ENCODE results near the gene SLC35B2.

The SLC35B2 gene

DNA sequence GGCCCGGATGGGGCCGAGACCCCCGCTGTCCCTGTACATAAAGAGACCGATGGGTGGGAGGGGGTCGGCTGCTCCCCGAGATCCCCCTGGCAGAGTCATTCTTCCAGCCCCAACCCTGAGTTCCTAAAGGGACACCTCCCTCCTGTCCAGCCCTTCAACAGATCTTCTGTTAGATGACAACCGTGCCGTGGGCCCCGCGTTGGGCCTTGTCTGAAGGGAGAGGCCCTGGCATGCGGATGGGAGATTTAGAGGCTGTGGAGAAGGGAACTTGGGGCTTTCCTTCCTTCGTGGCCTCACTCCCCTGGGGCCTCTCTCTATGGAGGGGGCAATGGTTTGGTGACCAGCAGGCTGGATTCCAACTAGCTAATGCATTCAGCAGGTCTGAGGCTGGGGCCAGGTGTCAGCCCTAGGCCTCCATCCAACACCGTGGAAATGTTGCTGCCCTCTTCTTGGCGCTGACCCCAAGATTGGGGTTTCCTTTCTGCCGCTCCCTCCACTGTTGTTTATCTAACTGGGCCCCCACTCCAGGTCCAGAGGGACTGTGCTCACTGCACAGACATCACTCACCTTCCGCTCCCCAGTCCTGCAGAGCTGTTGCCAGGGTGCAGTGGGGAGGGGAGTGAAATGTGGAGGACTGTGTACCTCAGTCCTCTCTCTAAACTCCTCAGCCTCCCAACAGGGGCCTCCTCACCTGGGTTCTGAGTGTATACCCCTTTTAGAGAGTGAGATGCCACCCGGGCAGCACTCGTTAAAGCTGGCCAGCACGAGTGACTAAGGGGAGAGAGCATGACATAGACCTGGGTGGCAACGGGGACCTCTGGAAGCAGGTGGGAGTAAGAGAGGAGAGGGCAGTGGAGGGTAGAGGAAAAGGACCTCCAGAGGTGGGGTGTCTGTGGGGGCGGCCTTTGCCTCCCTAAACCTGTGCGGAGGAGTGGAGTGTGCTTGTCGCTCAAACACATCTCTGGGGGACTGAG, 19.6 kb upstream of the SLC35B2 start:
- in situ Hi-C loops (cut with HindIII; ENCODE audit: low sequenced_read_pairs) = no loop called here
- TF ChIP-seq, protein P1, sequence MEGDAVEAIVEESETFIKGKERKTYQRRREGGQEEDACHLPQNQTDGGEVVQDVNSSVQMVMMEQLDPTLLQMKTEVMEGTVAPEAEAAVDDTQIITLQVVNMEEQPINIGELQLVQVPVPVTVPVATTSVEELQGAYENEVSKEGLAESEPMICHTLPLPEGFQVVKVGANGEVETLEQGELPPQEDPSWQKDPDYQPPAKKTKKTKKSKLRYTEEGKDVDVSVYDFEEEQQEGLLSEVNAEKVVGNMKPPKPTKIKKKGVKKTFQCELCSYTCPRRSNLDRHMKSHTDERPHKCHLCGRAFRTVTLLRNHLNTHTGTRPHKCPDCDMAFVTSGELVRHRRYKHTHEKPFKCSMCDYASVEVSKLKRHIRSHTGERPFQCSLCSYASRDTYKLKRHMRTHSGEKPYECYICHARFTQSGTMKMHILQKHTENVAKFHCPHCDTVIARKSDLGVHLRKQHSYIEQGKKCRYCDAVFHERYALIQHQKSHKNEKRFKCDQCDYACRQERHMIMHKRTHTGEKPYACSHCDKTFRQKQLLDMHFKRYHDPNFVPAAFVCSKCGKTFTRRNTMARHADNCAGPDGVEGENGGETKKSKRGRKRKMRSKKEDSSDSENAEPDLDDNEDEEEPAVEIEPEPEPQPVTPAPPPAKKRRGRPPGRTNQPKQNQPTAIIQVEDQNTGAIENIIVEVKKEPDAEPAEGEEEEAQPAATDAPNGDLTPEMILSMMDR (IDR thresholded peaks at IDR 0.05; ENCODE audit: low read depth, low read length) = no peak
- DNase-seq (ENCODE audit: low read depth, low spot score) = no peak
- H3K4me3 ChIP-seq (ENCODE audit: low read depth, low read length) = no peak overlapping the region

- DNase-seq (ENCODE audit: low read depth, low spot score) = no peak
- TF ChIP-seq, protein P1 (IDR thresholded peaks at IDR 0.05; ENCODE audit: low read depth, low read length) = no peak
- in situ Hi-C loops (cut with HindIII; ENCODE audit: low sequenced_read_pairs) = no loop called here
- no peak overlapping the region for H3K4me3 ChIP-seq (ENCODE audit: low read depth, low read length)
Observed at GRCh38 chr6:44275749-44276648, 18.7 kb upstream of the SLC35B2 start.

DNA sequence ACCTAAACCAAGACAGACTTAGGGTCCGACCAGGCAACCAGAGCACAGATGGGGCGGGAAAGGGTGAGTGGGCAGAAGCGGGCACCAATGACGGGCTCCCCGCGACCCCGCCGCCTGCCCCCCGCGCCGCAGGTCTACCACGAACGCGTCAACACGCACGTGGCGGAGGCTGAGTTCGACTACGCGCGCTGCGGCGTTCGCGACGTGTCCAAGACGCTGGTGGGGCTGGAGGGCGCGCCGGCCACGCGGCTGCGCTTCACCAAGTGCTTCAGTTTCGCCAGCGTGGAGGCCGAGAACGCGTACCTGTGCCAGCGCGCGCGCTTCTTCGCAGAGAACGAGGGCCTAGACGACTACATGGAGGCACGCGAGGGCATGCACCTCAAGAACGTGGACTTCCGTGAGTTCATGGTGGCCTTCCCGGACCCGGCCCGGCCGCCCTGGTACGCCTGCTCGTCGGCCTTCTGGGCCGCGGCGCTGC, 18.0 kb upstream of the SLC35B2 start:
- DNase-seq (ENCODE audit: low read depth, low spot score) = no peak
- H3K4me3 ChIP-seq (ENCODE audit: low read depth, low read length) = no peak overlapping the region
- in situ Hi-C loops (cut with HindIII; ENCODE audit: low sequenced_read_pairs) = no loop called here
- TF ChIP-seq, protein P1 (IDR thresholded peaks at IDR 0.05; ENCODE audit: low read depth, low read length) = no peak

GRCh38 chr6:44273617-44274016, 16.3 kb upstream of the SLC35B2 start:
- TF ChIP-seq, protein P1 (IDR thresholded peaks at IDR 0.05; ENCODE audit: low read depth, low read length) = no peak
- no peak overlapping the region for H3K4me3 ChIP-seq (ENCODE audit: low read depth, low read length)
- DNase-seq (ENCODE audit: low read depth, low spot score) = no peak
- in situ Hi-C loops (cut with HindIII; ENCODE audit: low sequenced_read_pairs) = no loop called here

DNA sequence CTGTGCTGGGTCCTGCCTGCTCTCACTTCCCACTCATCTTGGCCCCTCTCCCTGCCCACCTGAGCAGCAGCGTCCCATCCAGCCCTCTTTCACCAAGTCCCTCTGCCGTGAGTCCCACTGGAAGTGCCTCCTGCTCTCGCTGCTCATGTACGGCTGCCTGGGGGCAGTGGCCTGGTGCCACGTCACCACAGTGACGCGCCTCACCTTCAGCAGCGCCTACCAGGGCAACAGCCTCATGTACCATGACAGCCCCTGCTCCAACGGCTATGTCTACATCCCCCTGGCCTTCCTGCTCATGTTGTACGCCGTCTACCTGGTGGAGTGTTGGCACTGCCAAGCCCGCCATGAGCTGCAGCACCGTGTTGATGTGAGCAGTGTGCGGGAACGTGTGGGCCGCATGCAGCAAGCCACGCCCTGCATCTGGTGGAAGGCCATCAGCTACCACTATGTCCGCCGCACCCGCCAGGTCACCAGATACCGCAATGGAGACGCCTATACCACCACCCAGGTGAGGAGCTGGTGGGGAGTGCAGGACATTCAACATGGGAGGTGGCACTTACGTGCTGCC, 15.8 kb upstream of the SLC35B2 start:
- DNase-seq (ENCODE audit: low read depth, low spot score) = no peak
- in situ Hi-C loops (cut with HindIII; ENCODE audit: low sequenced_read_pairs) = no loop called here
- TF ChIP-seq, protein P1 (IDR thresholded peaks at IDR 0.05; ENCODE audit: low read depth, low read length) = no peak
- no peak overlapping the region for H3K4me3 ChIP-seq (ENCODE audit: low read depth, low read length)

DNA sequence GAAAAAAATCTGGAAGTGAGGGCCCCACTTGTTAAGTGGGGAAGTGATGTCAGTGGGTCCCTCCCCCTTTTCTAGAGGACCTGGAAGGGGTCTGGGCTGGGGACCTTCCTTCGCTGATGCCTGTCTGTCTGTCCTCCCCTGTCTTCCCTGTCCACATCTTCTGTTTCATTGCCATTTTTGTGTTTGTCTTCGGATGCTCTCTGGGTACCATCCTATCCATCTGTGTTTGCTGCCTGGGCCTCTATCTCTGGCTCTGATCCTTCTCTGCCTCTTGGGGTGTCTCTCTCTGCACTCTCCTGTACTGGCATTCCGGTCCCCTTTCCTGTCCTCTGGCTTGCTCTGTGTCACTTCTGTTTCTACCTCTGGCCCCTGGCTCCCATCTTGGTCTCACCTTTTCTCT, 15.2 kb upstream of the SLC35B2 start:
- in situ Hi-C loops (cut with HindIII; ENCODE audit: low sequenced_read_pairs) = no loop called here
- TF ChIP-seq, protein P1 (IDR thresholded peaks at IDR 0.05; ENCODE audit: low read depth, low read length) = no peak
- no peak overlapping the region for H3K4me3 ChIP-seq (ENCODE audit: low read depth, low read length)
- no peak for DNase-seq (ENCODE audit: low read depth, low spot score)

Measured in astrocyte of the spinal cord (primary cell).